HG03469 (cell line): ENCODE results near the gene ASXL1.

Experiments
- ATAC-seq: cut with Tn5 transposase; IDR thresholded peaks from one replicate; pipeline ENCODE4 v1.9.1; 2021; ENCODE audit warnings: mild to moderate bottlenecking, moderate library complexity, moderate number of reproducible peaks; ENCODE audit not compliant: unreplicated experiment

ASXL1 gene

GRCh38 chr20:32450484-32451061, 92.4 kb downstream of the ASXL1 start:
- ATAC-seq = no peak

- ATAC-seq = no peak
Observed at GRCh38 chr20:32451340-32451681, 93.2 kb downstream of the ASXL1 start.

GRCh38 chr20:32451682-32452461, 93.7 kb downstream of the ASXL1 start:
- ATAC-seq = no peak

- ATAC-seq = no peak
Observed at GRCh38 chr20:32452776-32453466, 94.8 kb downstream of the ASXL1 start.

GRCh38 chr20:32453467-32454163, 95.5 kb downstream of the ASXL1 start:
- ATAC-seq = no peak

GRCh38 chr20:32454164-32455145, 96.3 kb downstream of the ASXL1 start:
- ATAC-seq = no peak

- no peak for ATAC-seq
Observed at GRCh38 chr20:32455171-32455900, 97.2 kb downstream of the ASXL1 start.

GRCh38 chr20:32455901-32456701, 98.0 kb downstream of the ASXL1 start:
- ATAC-seq = no peak

GRCh38 chr20:32456869-32457478, 98.8 kb downstream of the ASXL1 start:
- ATAC-seq = no peak

GRCh38 chr20:32457479-32457986, 99.4 kb downstream of the ASXL1 start:
- ATAC-seq = no peak

- ATAC-seq = no peak
Observed at GRCh38 chr20:32458061-32458836, 100.1 kb downstream of the ASXL1 start.

- ATAC-seq = no peak
Observed at GRCh38 chr20:32458837-32459220, 100.7 kb downstream of the ASXL1 start.

- ATAC-seq = no peak
Observed at GRCh38 chr20:32460231-32460630, 102.1 kb downstream of the ASXL1 start.

- ATAC-seq = no peak
Observed at GRCh38 chr20:32460683-32461320, 102.7 kb downstream of the ASXL1 start.

- no peak for ATAC-seq
Observed at GRCh38 chr20:32461836-32462600, 103.9 kb downstream of the ASXL1 start.
